Fibroblast of lung (primary cell): ENCODE data around the gene GLUL. TPM values are rescaled to one million over a fixed set of nuclear protein-coding genes. Genes with fewer than 3 reads are reported as not detected.

ENCODE experiments used
- DNase-seq, 2 donors: peaks; one replicate each; pipeline versions ENCODE4 v3.0.0 to v3.0.0-alpha.2; 2010; ENCODE audit warnings: low read depth in 2 of 2
- H2AFZ ChIP-seq: 2 replicates; pipeline ENCODE4 v1.5.1; 2012; ENCODE audit warnings: low read length, control low read depth, inconsistent platforms
- H3K27ac ChIP-seq: 2 replicates; pipeline ENCODE4 v1.5.1; 2011; ENCODE audit warnings: low read length, control low read depth; ENCODE audit not compliant: insufficient read depth
- H3K27me3 ChIP-seq: 2 replicates; pipeline ENCODE4 v1.5.1; 2011; ENCODE audit warnings: mild to moderate bottlenecking, low read length; ENCODE audit not compliant: control insufficient read depth, insufficient read depth
- H3K36me3 ChIP-seq: 2 replicates; pipeline ENCODE4 v1.5.1; 2011; ENCODE audit warnings: low read length; ENCODE audit not compliant: control insufficient read depth, insufficient read depth
- H3K4me1 ChIP-seq: 2 replicates; pipeline ENCODE4 v1.5.1; 2011; ENCODE audit warnings: low read length; ENCODE audit not compliant: control insufficient read depth, insufficient read depth; ENCODE audit errors: extremely low read depth
- H3K4me2 ChIP-seq: 2 replicates; pipeline ENCODE4 v1.5.1; 2011; ENCODE audit warnings: low read length, control low read depth; ENCODE audit not compliant: insufficient read depth; ENCODE audit errors: extremely low read depth
- H3K4me3 ChIP-seq, 4 experiments: fragments of 200-600 bp in 1 of 4; sonication (generic) in 1 of 4; replicated peaks in 1 of 4; 2 replicates each; pipeline ENCODE4 v1.5.1; 2011 to 2016; ENCODE audit warnings: low read length in 4 of 4, low read depth in 3 of 4, mild to moderate bottlenecking in 3 of 4, control low read depth in 2 of 4, inconsistent platforms in 1 of 4, mixed read lengths in 1 of 4; ENCODE audit not compliant: insufficient read depth in 1 of 4; ENCODE audit errors: control extremely low read depth in 1 of 4
- H3K79me2 ChIP-seq: 2 replicates; pipeline ENCODE4 v1.5.1; 2012; ENCODE audit warnings: mild to moderate bottlenecking, low read length, inconsistent platforms; ENCODE audit not compliant: control insufficient read depth, insufficient read depth
- H3K9ac ChIP-seq: 2 replicates; pipeline ENCODE4 v1.5.1; 2011; ENCODE audit warnings: mild to moderate bottlenecking, low read length, control low read depth; ENCODE audit not compliant: insufficient read depth
- H3K9me3 ChIP-seq: 2 replicates; pipeline ENCODE4 v1.5.1; 2012; ENCODE audit warnings: low read depth, low read length; ENCODE audit not compliant: control insufficient read depth, insufficient read depth
- H4K20me1 ChIP-seq: 2 replicates; pipeline ENCODE4 v1.5.1; 2011; ENCODE audit warnings: low read length; ENCODE audit not compliant: control insufficient read depth, insufficient read depth; ENCODE audit errors: extremely low read depth
- EZH2 ChIP-seq: IDR thresholded peaks from 2 replicates; pipeline ENCODE4 v1.5.1; 2012; ENCODE audit warnings: low read length, control low read depth, mild to moderate bottlenecking; ENCODE audit errors: missing control alignments
- polyA plus RNA-seq, 2 donors: library from polyadenylated mRNA; depleted of rRNA in 1 of 2; stranded (reverse) in 1 of 2; unstranded in 1 of 2; fragments of >200 nt; gene quantifications; 2 replicates each; pipeline ENCODE4 v1.2.1, GENCODE V29; 2011 to 2012; ENCODE audit warnings: missing spikeins in 1 of 2
- total RNA-seq: library from RNA; depleted of rRNA; stranded (reverse); fragments of >200 nt; gene quantifications from 2 replicates; pipeline ENCODE4 v1.2.1, GENCODE V29; 2014
- TF ChIP-seq, protein P1 (sequence below), 2 donors: IDR thresholded peaks in 1 of 2; conservative IDR thresholded peaks in 1 of 2; 1 replicate in 1 of 2; 2 replicates in 1 of 2; pipeline ENCODE4 v1.5.1; 2011 to 2012; ENCODE audit warnings: low read length in 2 of 2, control low read depth in 1 of 2, inconsistent platforms in 1 of 2, low read depth in 1 of 2, mild to moderate bottlenecking in 1 of 2

The GLUL gene
- total and polyA plus RNA-seq, 2 donors (not counting 1 experiment from before 2014, with no cell fraction given): 187 to 523 TPM

DNA sequence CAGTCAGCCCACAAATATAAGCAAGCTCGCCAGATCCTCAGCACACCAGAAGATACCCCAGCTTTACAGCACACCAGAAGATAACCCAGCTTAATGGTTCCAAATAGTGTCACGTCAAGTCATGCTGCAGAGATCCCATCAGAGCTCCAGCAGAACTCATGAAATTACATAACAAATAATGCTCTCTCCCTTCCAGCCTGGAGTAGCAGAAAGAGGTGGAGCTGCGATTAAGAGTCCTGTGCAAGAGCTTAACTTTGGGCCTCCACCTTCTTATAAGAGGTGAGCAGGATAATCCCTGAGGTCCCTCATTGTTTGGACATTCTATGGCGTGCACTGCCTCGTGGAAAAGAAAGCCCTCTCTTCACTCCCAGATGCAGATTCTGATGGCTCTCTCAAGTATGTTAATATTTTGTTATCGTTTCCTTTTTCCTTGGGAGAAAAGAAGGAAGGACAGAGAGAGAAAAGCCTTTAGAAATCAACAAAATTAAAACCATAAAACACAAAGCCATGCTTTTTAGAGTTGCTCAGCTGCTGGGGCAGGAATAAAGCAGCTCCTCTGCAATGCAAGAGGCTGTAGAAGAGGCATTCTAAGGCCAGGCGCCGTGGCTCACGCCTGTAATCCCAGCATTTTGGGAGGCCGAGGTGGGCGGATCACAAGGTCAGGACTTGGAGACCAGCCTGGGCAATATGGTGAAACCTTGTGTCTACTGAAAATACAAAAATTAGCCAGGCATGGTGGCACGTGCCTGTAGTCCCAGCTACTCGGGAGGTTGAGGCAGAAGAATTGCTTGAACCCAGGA, 59.1 kb downstream of the GLUL start:
- H3K9me3 ChIP-seq: no peaks in the 10 kb centered on the region
- H3K4me3 ChIP-seq: no peak overlapping the region
- no peak for DNase-seq
- no peak overlapping the region for H3K4me2 ChIP-seq
- no peaks in the 10 kb centered on the region for H3K4me1 ChIP-seq
- H3K79me2 ChIP-seq: no peaks in the 10 kb centered on the region
- no peaks in the 10 kb centered on the region for H3K27me3 ChIP-seq
- TF ChIP-seq, protein P1, sequence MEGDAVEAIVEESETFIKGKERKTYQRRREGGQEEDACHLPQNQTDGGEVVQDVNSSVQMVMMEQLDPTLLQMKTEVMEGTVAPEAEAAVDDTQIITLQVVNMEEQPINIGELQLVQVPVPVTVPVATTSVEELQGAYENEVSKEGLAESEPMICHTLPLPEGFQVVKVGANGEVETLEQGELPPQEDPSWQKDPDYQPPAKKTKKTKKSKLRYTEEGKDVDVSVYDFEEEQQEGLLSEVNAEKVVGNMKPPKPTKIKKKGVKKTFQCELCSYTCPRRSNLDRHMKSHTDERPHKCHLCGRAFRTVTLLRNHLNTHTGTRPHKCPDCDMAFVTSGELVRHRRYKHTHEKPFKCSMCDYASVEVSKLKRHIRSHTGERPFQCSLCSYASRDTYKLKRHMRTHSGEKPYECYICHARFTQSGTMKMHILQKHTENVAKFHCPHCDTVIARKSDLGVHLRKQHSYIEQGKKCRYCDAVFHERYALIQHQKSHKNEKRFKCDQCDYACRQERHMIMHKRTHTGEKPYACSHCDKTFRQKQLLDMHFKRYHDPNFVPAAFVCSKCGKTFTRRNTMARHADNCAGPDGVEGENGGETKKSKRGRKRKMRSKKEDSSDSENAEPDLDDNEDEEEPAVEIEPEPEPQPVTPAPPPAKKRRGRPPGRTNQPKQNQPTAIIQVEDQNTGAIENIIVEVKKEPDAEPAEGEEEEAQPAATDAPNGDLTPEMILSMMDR (conservative IDR thresholded peaks at IDR 0.05 in 1 of 2, IDR thresholded peaks at IDR 0.05 in 1 of 2; ENCODE audit: low read depth in 1 of 2, low read length in 2 of 2): no peak
- no peak for TF ChIP-seq EZH2
- no peak overlapping the region for H2AFZ ChIP-seq
- H3K27ac ChIP-seq: no peak overlapping the region
- H4K20me1 ChIP-seq: no peaks in the 10 kb centered on the region
- no peaks in the 10 kb centered on the region for H3K36me3 ChIP-seq
- no peak overlapping the region for H3K9ac ChIP-seq

Other genes with a start within 250 kb of the GLUL start
- gene TEDDM1, start 8.9 kb upstream of the GLUL start, total RNA-seq: not detected in 2 replicates
- not detected in 2 replicates for gene TEDDM1, start 8.9 kb upstream of the GLUL start, polyA plus RNA-seq
- not detected in 2 replicates for gene RGSL1, start 58.4 kb upstream of the GLUL start, total RNA-seq
- not detected in 2 replicates for gene RGSL1, start 58.4 kb upstream of the GLUL start, polyA plus RNA-seq
- 9.0 and 9.6 TPM in 2 replicates for gene RNASEL, start 197.5 kb upstream of the GLUL start, total RNA-seq
- gene RNASEL, start 197.5 kb upstream of the GLUL start, polyA plus RNA-seq: 4.0 and 6.1 TPM in 2 replicates
- 0.33 and 0.77 TPM in 2 replicates for gene RGS16, start 212.6 kb upstream of the GLUL start, total RNA-seq
- gene RGS16, start 212.6 kb upstream of the GLUL start, polyA plus RNA-seq: 0.09 and 0.17 TPM in 2 replicates